ENCODE data around the gene PTGER2. TPM values are rescaled to one million over a fixed set of nuclear protein-coding genes. Genes with fewer than 3 reads are reported as not detected.

The PTGER2 gene
- total and polyA plus RNA-seq, 2 donors (not counting 1 experiment from before 2014, with no cell fraction given), result 15.9 to 38.8 TPM

DNA sequence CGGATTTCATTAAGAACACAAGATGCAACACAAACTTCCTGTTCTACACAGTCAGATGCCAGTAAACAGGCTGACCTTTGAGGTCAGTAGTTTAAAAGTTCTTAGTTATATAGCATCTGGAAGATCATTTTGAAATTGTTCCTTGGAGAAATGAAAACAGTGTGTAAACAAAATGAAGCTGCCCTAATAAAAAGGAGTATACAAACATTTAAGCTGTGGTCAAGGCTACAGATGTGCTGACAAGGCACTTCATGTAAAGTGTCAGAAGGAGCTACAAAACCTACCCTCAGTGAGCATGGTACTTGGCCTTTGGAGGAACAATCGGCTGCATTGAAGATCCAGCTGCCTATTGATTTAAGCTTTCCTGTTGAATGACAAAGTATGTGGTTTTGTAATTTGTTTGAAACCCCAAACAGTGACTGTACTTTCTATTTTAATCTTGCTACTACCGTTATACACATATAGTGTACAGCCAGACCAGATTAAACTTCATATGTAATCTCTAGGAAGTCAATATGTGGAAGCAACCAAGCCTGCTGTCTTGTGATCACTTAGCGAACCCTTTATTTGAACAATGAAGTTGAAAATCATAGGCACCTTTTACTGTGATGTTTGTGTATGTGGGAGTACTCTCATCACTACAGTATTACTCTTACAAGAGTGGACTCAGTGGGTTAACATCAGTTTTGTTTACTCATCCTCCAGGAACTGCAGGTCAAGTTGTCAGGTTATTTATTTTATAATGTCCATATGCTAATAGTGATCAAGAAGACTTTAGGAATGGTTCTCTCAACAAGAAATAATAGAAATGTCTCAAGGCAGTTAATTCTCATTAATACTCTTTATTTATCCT lies 13.5 kb downstream of the PTGER2 start:
- DNase-seq (ENCODE audit: low read depth in 2 of 2), result peak in 1 of 2 donors; percentile 82
- Histone ChIP-seq H3K4me2 (ENCODE audit: extremely low read depth, insufficient read depth, low read length) (peak overlapping the region; percentile 21), H3K27ac (ENCODE audit: insufficient read depth, low read length) (peak overlapping the region; percentile 70)

DNA sequence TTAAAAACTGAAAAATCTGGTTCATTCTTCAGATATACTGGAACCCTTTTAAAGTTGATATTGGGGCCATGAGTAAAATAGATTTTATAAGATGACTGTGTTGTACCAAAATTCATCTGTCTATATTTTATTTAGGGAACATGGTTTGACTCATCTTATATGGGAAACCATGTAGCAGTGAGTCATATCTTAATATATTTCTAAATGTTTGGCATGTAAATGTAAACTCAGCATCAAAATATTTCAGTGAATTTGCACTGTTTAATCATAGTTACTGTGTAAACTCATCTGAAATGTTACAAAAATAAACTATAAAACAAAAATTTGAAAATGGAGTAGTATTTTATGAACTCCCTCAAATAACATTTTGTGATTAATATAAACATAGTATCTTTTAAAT lies 14.2 kb downstream of the PTGER2 start:
- Histone ChIP-seq H3K4me1 (ENCODE audit: control insufficient read depth, extremely low read depth, insufficient read depth, low read length) (peaks cover 15% of the 10 kb centered on the region), H3K27ac (ENCODE audit: insufficient read depth, low read length) (peak overlapping the region; percentile 70), H3K9ac (ENCODE audit: insufficient read depth, low read length) (no peak overlapping the region), H3K4me2 (ENCODE audit: extremely low read depth, insufficient read depth, low read length) (no peak overlapping the region), H3K9me3 (ENCODE audit: control insufficient read depth, insufficient read depth, low read depth, low read length) (no peaks in the 10 kb centered on the region), H3K27me3 (ENCODE audit: control insufficient read depth, insufficient read depth, low read length) (no peaks in the 10 kb centered on the region), H3K4me3 (replicated peaks in 1 of 4; ENCODE audit: control extremely low read depth in 1 of 4, insufficient read depth in 1 of 4, low read depth in 3 of 4, low read length in 4 of 4) (peak overlapping the region in 1 of 4 experiments; percentile 18), H2AFZ (ENCODE audit: low read length) (no peak overlapping the region), H3K36me3 (ENCODE audit: control insufficient read depth, insufficient read depth, low read length) (peaks cover 2% of the 10 kb centered on the region), H4K20me1 (ENCODE audit: control insufficient read depth, extremely low read depth, insufficient read depth, low read length) (no peaks in the 10 kb centered on the region), H3K79me2 (ENCODE audit: control insufficient read depth, insufficient read depth, low read length) (peaks cover 4% of the 10 kb centered on the region)
- DNase-seq (ENCODE audit: low read depth in 2 of 2), result peak; percentile 69 to 87
- TF ChIP-seq, protein P1, sequence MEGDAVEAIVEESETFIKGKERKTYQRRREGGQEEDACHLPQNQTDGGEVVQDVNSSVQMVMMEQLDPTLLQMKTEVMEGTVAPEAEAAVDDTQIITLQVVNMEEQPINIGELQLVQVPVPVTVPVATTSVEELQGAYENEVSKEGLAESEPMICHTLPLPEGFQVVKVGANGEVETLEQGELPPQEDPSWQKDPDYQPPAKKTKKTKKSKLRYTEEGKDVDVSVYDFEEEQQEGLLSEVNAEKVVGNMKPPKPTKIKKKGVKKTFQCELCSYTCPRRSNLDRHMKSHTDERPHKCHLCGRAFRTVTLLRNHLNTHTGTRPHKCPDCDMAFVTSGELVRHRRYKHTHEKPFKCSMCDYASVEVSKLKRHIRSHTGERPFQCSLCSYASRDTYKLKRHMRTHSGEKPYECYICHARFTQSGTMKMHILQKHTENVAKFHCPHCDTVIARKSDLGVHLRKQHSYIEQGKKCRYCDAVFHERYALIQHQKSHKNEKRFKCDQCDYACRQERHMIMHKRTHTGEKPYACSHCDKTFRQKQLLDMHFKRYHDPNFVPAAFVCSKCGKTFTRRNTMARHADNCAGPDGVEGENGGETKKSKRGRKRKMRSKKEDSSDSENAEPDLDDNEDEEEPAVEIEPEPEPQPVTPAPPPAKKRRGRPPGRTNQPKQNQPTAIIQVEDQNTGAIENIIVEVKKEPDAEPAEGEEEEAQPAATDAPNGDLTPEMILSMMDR (conservative IDR thresholded peaks at IDR 0.05 in 1 of 2, IDR thresholded peaks at IDR 0.05 in 1 of 2; ENCODE audit: low read depth in 1 of 2, low read length in 2 of 2), result no peak
- no peak for TF ChIP-seq EZH2 (IDR thresholded peaks at IDR 0.05; ENCODE audit: low read length, missing control alignments)

More for the DNA sequence above, 13.5 kb downstream of the PTGER2 start:
- Histone ChIP-seq H3K36me3 (ENCODE audit: control insufficient read depth, insufficient read depth, low read length) (peaks cover 2% of the 10 kb centered on the region), H4K20me1 (ENCODE audit: control insufficient read depth, extremely low read depth, insufficient read depth, low read length) (no peaks in the 10 kb centered on the region), H3K4me1 (ENCODE audit: control insufficient read depth, extremely low read depth, insufficient read depth, low read length) (peaks cover 15% of the 10 kb centered on the region), H2AFZ (ENCODE audit: low read length) (no peak overlapping the region), H3K4me3 (replicated peaks in 1 of 4; ENCODE audit: control extremely low read depth in 1 of 4, insufficient read depth in 1 of 4, low read depth in 3 of 4, low read length in 4 of 4) (peak overlapping the region in 1 of 4 experiments; percentile 18), H3K79me2 (ENCODE audit: control insufficient read depth, insufficient read depth, low read length) (peaks cover 4% of the 10 kb centered on the region), H3K9ac (ENCODE audit: insufficient read depth, low read length) (no peak overlapping the region), H3K27me3 (ENCODE audit: control insufficient read depth, insufficient read depth, low read length) (no peaks in the 10 kb centered on the region), H3K9me3 (ENCODE audit: control insufficient read depth, insufficient read depth, low read depth, low read length) (no peaks in the 10 kb centered on the region)
- no peak for TF ChIP-seq EZH2 (IDR thresholded peaks at IDR 0.05; ENCODE audit: low read length, missing control alignments)
- TF ChIP-seq, protein P1 (conservative IDR thresholded peaks at IDR 0.05 in 1 of 2, IDR thresholded peaks at IDR 0.05 in 1 of 2; ENCODE audit: low read depth in 1 of 2, low read length in 2 of 2), result no peak

DNA sequence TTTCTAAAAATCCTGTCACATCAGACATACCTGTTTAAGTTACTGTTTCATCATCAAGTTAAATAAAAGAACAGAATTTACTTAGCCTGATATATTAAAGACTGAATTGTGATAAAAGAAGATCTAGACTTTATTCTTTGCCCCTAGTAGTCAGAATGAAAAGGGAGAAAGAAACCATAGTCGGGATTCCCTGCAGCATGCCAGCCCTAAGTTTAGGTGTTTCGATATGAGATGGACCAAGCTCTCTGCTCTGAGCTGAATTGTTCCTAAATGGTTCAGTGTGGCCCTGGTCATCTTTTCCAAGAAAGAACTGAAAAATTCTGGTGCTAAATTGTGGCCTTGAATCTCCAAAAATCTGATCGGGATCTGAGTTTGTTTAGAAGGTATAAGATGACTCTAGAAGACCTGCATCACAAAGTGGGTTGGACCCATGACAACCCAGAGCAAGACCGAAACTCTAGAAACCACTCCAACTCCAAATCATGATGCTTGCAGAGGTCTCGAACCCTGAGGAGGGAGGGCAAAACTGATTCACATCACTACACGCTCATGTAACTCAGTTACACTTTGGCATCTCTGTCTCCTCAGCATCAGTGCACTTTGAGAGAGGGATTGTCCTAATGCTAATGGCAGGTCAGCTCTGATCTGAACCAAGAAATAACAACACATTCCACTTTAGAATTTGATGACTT lies 15.7 kb downstream of the PTGER2 start:
- Histone ChIP-seq H3K9ac (ENCODE audit: insufficient read depth, low read length) (no peak overlapping the region), H3K27ac (ENCODE audit: insufficient read depth, low read length) (no peak overlapping the region), H3K4me2 (ENCODE audit: extremely low read depth, insufficient read depth, low read length) (no peak overlapping the region), H3K4me3 (replicated peaks in 1 of 4; ENCODE audit: control extremely low read depth in 1 of 4, insufficient read depth in 1 of 4, low read depth in 3 of 4, low read length in 4 of 4) (no peak overlapping the region), H3K4me1 (ENCODE audit: control insufficient read depth, extremely low read depth, insufficient read depth, low read length) (peaks cover 22% of the 10 kb centered on the region), H2AFZ (ENCODE audit: low read length) (no peak overlapping the region), H3K27me3 (ENCODE audit: control insufficient read depth, insufficient read depth, low read length) (no peaks in the 10 kb centered on the region), H3K9me3 (ENCODE audit: control insufficient read depth, insufficient read depth, low read depth, low read length) (no peaks in the 10 kb centered on the region), H4K20me1 (ENCODE audit: control insufficient read depth, extremely low read depth, insufficient read depth, low read length) (no peaks in the 10 kb centered on the region), H3K36me3 (ENCODE audit: control insufficient read depth, insufficient read depth, low read length) (peaks cover 2% of the 10 kb centered on the region), H3K79me2 (ENCODE audit: control insufficient read depth, insufficient read depth, low read length) (peaks cover 1% of the 10 kb centered on the region)
- DNase-seq (ENCODE audit: low read depth in 2 of 2), result no peak
- no peak for TF ChIP-seq EZH2 (IDR thresholded peaks at IDR 0.05; ENCODE audit: low read length, missing control alignments)
- TF ChIP-seq, protein P1 (conservative IDR thresholded peaks at IDR 0.05 in 1 of 2, IDR thresholded peaks at IDR 0.05 in 1 of 2; ENCODE audit: low read depth in 1 of 2, low read length in 2 of 2), result no peak
